Breast epithelium (tissue), 3 donors: ENCODE measurements around the gene ASMTL.

ENCODE experiments used
- CTCF ChIP-seq, 3 donors: fragments of 450-650 bp; IDR thresholded peaks; one replicate each; pipeline ENCODE4 v1.5.1; 2016 to 2017; ENCODE audit warnings: antibody characterized with exemption in 3 of 3, mild to moderate bottlenecking in 3 of 3, moderate library complexity in 3 of 3
- POLR2A ChIP-seq: fragments of 450-650 bp; IDR thresholded peaks from one replicate; pipeline ENCODE4 v1.6.1; 2016; ENCODE audit warnings: antibody characterized with exemption, mild to moderate bottlenecking, moderate library complexity
- POLR2AphosphoS5 ChIP-seq, 3 donors: sonication (generic); formaldehyde crosslinking; IDR thresholded peaks; one replicate each; pipeline ENCODE4 v1.6.1; 2017; ENCODE audit warnings: antibody characterized with exemption in 3 of 3

GRCh38 chrX:1400049-1400448 is 52.7 kb downstream of the ASMTL start:
- TF ChIP-seq CTCF (IDR thresholded peaks at IDR 0.05) (no peak), POLR2AphosphoS5 (IDR thresholded peaks at IDR 0.05) (no peak), POLR2A (no peak)
